ENCODE data around the gene TMEM271. TPM values are rescaled to one million over a fixed set of nuclear protein-coding genes. Genes with fewer than 3 reads are reported as not detected.
A peak's percentile ranks its signal among the peaks of the same experiment; 100 is the strongest.

TMEM271 gene
- total RNA-seq (not detected), polyA plus RNA-seq (not detected)
- long read RNA-seq, donor 1, result 0 reads
- long read RNA-seq, donor 2, result 0 reads

- H3K27ac ChIP-seq, result no peak within 1 kb of the TSS
- H3K9me3 ChIP-seq, result peaks cover 0 to 12% (median 0%) of the 10 kb centered on the region in 8 donors
- intact Hi-C loops (cut with DNase I; ENCODE audit: low total_unique reads), result no loop called here
- H3K4me1 ChIP-seq, result peaks cover 0 to 31% (median 17%) of the 10 kb centered on the region in 6 donors
- peak within 1 kb of the TSS in 3 of 8 donors; percentile 6 to 55 (median 17) for H3K4me3 ChIP-seq
- DNase-seq, result peak; percentile 48
- H3K27me3 ChIP-seq (replicated peaks in 1 of 7), result peaks cover 6 to 98% (median 64%) of the 10 kb centered on the region in 7 donors
- TF ChIP-seq POLR2A (IDR thresholded peaks at IDR 0.05), result no peak
- no peak for TF ChIP-seq POLR2AphosphoS5 (IDR thresholded peaks at IDR 0.05)
- no peak for TF ChIP-seq CTCF (IDR thresholded peaks at IDR 0.05 in 8 of 11, conservative IDR thresholded peaks at IDR 0.05 in 3 of 11)
- WGBS, 5 donors, result 1 to 9% (median 2%) methylated on average over 14 to 56 of the region's 60 CpGs
- no peaks in the 10 kb centered on the region for H3K36me3 ChIP-seq
Observed at GRCh38 chr4:576245-576821, at the start of gene TMEM271. TSS of gene TMEM271 (minus strand) at chr4:576295. CDS start at chr4:576062, 233 bp downstream.

- H3K27ac ChIP-seq, result no peak overlapping the region
- H3K4me1 ChIP-seq, result no peaks in the 10 kb centered on the region
- TF ChIP-seq POLR2AphosphoS5 (IDR thresholded peaks at IDR 0.05) (no peak), POLR2A (IDR thresholded peaks at IDR 0.05) (no peak), CTCF (IDR thresholded peaks at IDR 0.05 in 8 of 11, conservative IDR thresholded peaks at IDR 0.05 in 3 of 11) (no peak)
- H3K9me3 ChIP-seq, result no peaks in the 10 kb centered on the region
- peaks cover 0 to 55% (median 0%) of the 10 kb centered on the region in 7 donors for H3K27me3 ChIP-seq (replicated peaks in 1 of 7)
- no peak overlapping the region for H3K4me3 ChIP-seq
- no peaks in the 10 kb centered on the region for H3K36me3 ChIP-seq
- intact Hi-C loops (cut with DNase I; ENCODE audit: low total_unique reads), result no loop called here
- DNase-seq, result peak; percentile 58
- WGBS, 5 donors, result 92 to 96% (median 94%) methylated on average over 13 to 39 of the region's 39 CpGs
Observed at GRCh38 chr4:625631-626161, 49.6 kb upstream of the TMEM271 start.

- TF ChIP-seq CTCF (IDR thresholded peaks at IDR 0.05 in 8 of 11, conservative IDR thresholded peaks at IDR 0.05 in 3 of 11) (no peak), POLR2A (IDR thresholded peaks at IDR 0.05) (no peak), POLR2AphosphoS5 (IDR thresholded peaks at IDR 0.05) (no peak)
Observed at GRCh38 chr4:624705-625590, 48.9 kb upstream of the TMEM271 start, which contains the start of gene PDE6B. TSS of gene PDE6B (plus strand) at chr4:625573. CDS start at chr4:625627, 54 bp downstream.

More at GRCh38 chr4:624705-625590, 48.9 kb upstream of the TMEM271 start, which contains the start of gene PDE6B:
- Histone ChIP-seq H3K4me3 (no peak within 1 kb of the TSS), H3K4me1 (no peaks in the 10 kb centered on the region), H3K36me3 (no peaks in the 10 kb centered on the region), H3K9me3 (no peaks in the 10 kb centered on the region), H3K27ac (no peak within 1 kb of the TSS), H3K27me3 (replicated peaks in 1 of 7) (peaks cover 0 to 51% (median 0%) of the 10 kb centered on the region in 7 donors)
- WGBS, 5 donors, result 77 to 86% (median 83%) methylated on average over 14 to 21 of the region's 21 CpGs
- intact Hi-C loops (cut with DNase I; ENCODE audit: low total_unique reads), result no loop called here
- peak; percentile 52 for DNase-seq
